ENCODE data around the gene PSMB5.
A peak's percentile ranks its signal among the peaks of the same experiment; 100 is the strongest.

Gene PSMB5

GRCh38 chr14:23052182-23052623, 17.5 kb upstream of the PSMB5 start (continued):
- TF ChIP-seq PRDM10 (tag by site-specific recombination; IDR thresholded peaks at IDR 0.05) (peak; percentile 60), ZNF449 (tag by site-specific recombination; IDR thresholded peaks at IDR 0.05) (no peak), ZNF677 (tag by site-specific recombination; IDR thresholded peaks at IDR 0.05) (no peak), ZFP3 (tag by site-specific recombination; IDR thresholded peaks at IDR 0.05; ENCODE audit: low read depth) (no peak), ZNF2 (tag by site-specific recombination; IDR thresholded peaks at IDR 0.05) (no peak), ZNF585B (tag by site-specific recombination; IDR thresholded peaks at IDR 0.05) (no peak), ZNF488 (tag by site-specific recombination; IDR thresholded peaks at IDR 0.05) (no peak), ZNF596 (tag by site-specific recombination; IDR thresholded peaks at IDR 0.05) (no peak), PRDM2 (tag by site-specific recombination; IDR thresholded peaks at IDR 0.05; ENCODE audit: borderline replicate concordance) (no peak), ZXDB (tag by site-specific recombination; IDR thresholded peaks at IDR 0.05) (no peak), ZSCAN23 (tag by site-specific recombination; IDR thresholded peaks at IDR 0.05) (no peak), ZNF223 (tag by site-specific recombination; IDR thresholded peaks at IDR 0.05) (no peak), ZNF76 (tag by site-specific recombination; IDR thresholded peaks at IDR 0.05; ENCODE audit: borderline replicate concordance, low read depth) (no peak), BCL11A (tag by site-specific recombination; IDR thresholded peaks at IDR 0.05; ENCODE audit: low read depth) (no peak), ZNF837 (tag by site-specific recombination; IDR thresholded peaks at IDR 0.05) (no peak), CTCF (tag by site-specific recombination; IDR thresholded peaks at IDR 0.05) (peak; percentile 82), ZNF132 (tag by site-specific recombination; IDR thresholded peaks at IDR 0.05; ENCODE audit: borderline replicate concordance) (no peak), ZBTB49 (tag by site-specific recombination; IDR thresholded peaks at IDR 0.05; ENCODE audit: low read depth) (no peak)

All from HEK293 (cell line).